ENCODE results near the gene PRLR. TPM values are rescaled to one million over a fixed set of nuclear protein-coding genes. Genes with fewer than 3 reads are reported as not detected.

PRLR gene
- total RNA-seq, 3 donors from 2014 or later = 10.3 to 47.1 (median 35.8) TPM

DNA sequence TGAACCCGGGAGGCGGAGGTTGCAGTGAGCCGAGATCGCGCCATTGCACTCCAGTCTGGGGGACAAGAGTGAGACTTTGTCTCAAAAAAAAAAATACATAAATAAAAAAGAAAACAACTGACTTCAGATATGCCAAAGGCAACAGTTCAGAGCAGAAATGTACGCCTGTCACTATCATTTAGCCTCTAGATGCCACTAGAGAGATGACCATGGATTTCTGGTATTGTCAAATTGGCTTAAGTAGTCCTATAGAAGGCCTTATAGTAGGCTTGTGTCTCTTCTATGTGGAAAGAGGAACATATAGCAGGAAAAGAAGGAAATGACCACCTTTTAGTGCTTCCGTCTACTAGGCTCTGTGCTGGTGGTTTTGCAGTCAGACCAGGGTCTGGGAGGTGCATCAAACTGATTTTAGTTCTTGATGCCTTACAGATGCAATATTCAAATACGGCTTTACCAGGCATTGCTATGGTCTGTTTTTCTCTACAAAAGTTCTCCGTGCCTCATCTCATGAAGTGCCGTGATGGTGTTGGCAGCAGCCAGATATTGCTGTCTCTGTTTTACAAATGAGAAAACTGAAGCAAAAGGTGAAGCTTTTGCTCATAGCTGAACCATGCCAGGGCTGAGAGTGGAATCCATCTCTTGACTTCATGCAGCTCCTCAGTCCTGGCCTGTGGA, 199.7 kb downstream of the PRLR start:
- ATAC-seq (no peak), DNase-seq (no peak)
- TF ChIP-seq, protein P1, sequence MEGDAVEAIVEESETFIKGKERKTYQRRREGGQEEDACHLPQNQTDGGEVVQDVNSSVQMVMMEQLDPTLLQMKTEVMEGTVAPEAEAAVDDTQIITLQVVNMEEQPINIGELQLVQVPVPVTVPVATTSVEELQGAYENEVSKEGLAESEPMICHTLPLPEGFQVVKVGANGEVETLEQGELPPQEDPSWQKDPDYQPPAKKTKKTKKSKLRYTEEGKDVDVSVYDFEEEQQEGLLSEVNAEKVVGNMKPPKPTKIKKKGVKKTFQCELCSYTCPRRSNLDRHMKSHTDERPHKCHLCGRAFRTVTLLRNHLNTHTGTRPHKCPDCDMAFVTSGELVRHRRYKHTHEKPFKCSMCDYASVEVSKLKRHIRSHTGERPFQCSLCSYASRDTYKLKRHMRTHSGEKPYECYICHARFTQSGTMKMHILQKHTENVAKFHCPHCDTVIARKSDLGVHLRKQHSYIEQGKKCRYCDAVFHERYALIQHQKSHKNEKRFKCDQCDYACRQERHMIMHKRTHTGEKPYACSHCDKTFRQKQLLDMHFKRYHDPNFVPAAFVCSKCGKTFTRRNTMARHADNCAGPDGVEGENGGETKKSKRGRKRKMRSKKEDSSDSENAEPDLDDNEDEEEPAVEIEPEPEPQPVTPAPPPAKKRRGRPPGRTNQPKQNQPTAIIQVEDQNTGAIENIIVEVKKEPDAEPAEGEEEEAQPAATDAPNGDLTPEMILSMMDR (IDR thresholded peaks at IDR 0.05) = no peak
- Histone ChIP-seq H3K36me3 (ENCODE audit: low read depth) (no peaks in the 10 kb centered on the region), H3K9me3 (no peaks in the 10 kb centered on the region), H3K4me3 (no peak overlapping the region), H3K4me1 (ENCODE audit: low read depth) (no peaks in the 10 kb centered on the region)
- intact Hi-C loops (cut with DNase I, micrococcal nuclease) = no loop called here

DNA sequence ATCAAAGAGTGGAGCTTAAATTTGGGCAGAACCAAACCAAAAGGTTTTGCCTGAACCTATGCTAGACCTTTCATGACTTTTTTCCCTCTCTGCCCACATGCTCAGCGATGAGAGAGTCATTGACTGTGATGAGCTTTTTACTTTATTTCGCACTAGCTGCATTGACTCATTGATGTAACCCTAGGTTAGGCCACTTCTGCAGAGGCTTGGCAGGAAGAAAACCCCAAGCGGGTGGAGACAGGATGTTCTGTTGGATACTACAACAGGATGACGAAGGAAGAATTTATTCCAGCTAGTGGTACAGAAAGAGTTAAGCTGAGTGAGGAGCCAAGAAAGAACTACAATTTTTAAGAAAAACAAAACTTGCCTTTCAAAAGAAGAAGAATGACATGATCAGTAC, 201.0 kb downstream of the PRLR start:
- DNase-seq (no peak), ATAC-seq (no peak)
- Histone ChIP-seq H3K4me1 (ENCODE audit: low read depth) (no peaks in the 10 kb centered on the region), H3K9me3 (no peaks in the 10 kb centered on the region), H3K4me3 (no peak overlapping the region), H3K36me3 (ENCODE audit: low read depth) (no peaks in the 10 kb centered on the region)
- TF ChIP-seq, protein P1 (IDR thresholded peaks at IDR 0.05) = no peak
- intact Hi-C loops (cut with DNase I, micrococcal nuclease) = no loop called here

DNA sequence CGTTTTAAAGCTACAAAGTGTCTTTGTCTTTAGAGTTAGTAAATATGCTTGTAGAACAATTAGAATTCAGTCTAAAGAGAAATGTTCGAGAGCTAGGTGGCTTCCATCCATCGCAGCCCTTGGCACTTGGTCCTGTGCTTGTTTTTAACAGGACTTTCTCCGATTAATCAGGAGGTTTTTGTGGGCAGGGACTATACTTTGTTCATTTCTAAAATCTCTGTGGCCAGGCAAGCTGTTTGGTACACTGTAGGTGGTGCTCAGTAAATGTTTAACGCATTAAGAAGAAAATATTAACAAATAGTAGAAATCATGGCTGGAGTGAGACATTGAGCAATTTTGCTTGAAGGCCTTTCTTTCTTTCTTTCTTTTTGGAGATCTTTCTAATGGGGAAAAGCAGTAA, 203.3 kb downstream of the PRLR start:
- TF ChIP-seq, protein P1 (IDR thresholded peaks at IDR 0.05) = no peak
- Histone ChIP-seq H3K36me3 (ENCODE audit: low read depth) (no peaks in the 10 kb centered on the region), H3K4me1 (ENCODE audit: low read depth) (no peaks in the 10 kb centered on the region), H3K4me3 (no peak overlapping the region), H3K9me3 (no peaks in the 10 kb centered on the region)
- intact Hi-C loops (cut with DNase I, micrococcal nuclease) = no loop called here
- no peak for ATAC-seq
- no peak for DNase-seq

DNA sequence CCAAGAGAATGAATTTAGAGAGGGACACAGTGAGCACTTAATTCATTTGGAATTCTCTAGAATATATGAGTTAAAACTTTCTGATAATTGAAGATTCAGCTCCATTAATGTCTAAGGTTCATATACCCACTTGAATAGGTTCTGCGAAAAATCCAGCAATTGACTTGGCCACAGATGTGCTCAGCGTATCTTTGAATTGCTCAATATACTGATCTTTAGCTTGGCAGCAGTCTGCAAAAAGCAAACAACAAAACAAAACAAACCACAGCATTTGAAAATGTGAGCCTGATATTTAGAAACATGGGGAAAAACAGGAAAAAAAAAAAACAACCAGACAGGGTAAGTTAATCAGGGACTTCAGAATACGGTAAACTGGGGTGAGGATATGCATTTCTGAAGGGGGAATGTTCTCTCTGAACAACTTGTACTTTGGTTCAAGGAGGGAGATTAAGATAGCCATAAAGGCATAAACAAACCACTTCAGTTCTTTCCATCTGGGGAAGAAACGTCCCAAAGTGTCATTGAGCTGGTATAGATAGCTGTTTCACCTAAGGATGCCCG, 203.9 kb downstream of the PRLR start:
- Histone ChIP-seq H3K9me3 (no peaks in the 10 kb centered on the region), H3K4me3 (no peak overlapping the region), H3K4me1 (ENCODE audit: low read depth) (no peaks in the 10 kb centered on the region), H3K36me3 (ENCODE audit: low read depth) (no peaks in the 10 kb centered on the region)
- TF ChIP-seq, protein P1 (IDR thresholded peaks at IDR 0.05) = no peak
- ATAC-seq = no peak
- intact Hi-C loops (cut with DNase I, micrococcal nuclease) = no loop called here
- no peak for DNase-seq

DNA sequence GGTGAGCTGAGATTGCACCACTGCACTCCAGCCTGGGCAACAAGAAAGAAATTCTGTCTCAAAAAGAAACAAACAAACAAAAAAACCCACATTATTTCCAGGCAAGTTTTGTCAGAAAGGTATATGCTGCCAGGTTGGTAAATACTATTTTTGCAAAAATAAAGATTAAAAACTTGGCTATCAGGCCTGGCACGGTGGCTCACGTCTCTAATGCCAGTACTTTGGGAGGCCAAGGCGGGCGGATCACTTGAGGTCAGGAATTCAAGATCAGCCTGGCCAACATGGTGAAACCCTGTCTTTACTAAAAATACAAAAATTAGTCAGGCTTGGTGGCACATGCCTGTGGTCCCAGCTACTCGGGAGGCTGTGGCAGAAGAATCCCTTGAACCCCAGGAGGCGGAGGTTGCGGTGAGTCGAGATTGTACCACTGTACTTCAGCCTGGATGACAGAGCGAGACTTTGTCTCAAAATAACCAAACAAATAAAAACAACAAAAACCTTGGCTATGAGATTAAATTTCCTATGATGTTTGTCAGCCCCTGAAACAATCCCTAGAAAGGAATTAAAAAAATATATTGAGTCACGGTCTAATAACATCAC, 205.3 kb downstream of the PRLR start:
- no peaks in the 10 kb centered on the region for H3K4me1 ChIP-seq (ENCODE audit: low read depth)
- TF ChIP-seq, protein P1 (IDR thresholded peaks at IDR 0.05) = no peak
- H3K4me3 ChIP-seq = no peak overlapping the region
- ATAC-seq = no peak
- H3K9me3 ChIP-seq = no peaks in the 10 kb centered on the region
- H3K36me3 ChIP-seq (ENCODE audit: low read depth) = no peaks in the 10 kb centered on the region
- no peak for DNase-seq
- intact Hi-C loops (cut with DNase I, micrococcal nuclease) = no loop called here

Data from mucosa of descending colon (tissue), 3 donors.